ENCODE results near the gene PSMA7.
A peak's percentile ranks its signal among the peaks of the same experiment; 100 is the strongest.

The PSMA7 gene

GRCh38 chr20:62136283-62137091, 6.7 kb downstream of the PSMA7 start:
- no peak for DNase-seq (ENCODE audit: low read depth)

GRCh38 chr20:62135573-62136266, 7.5 kb downstream of the PSMA7 start:
- DNase-seq (ENCODE audit: low read depth): no peak

- no peak for DNase-seq (ENCODE audit: low read depth)
Observed at GRCh38 chr20:62134735-62135231, 8.4 kb downstream of the PSMA7 start.

- no peak for DNase-seq (ENCODE audit: low read depth)
Observed at GRCh38 chr20:62133864-62134263, 9.3 kb downstream of the PSMA7 start.

- no peak for DNase-seq (ENCODE audit: low read depth)
Observed at GRCh38 chr20:62133051-62133845, 9.9 kb downstream of the PSMA7 start.

GRCh38 chr20:62132421-62132820, 10.8 kb downstream of the PSMA7 start:
- no peak for DNase-seq (ENCODE audit: low read depth)

- no peak for DNase-seq (ENCODE audit: low read depth)
Observed at GRCh38 chr20:62131560-62132320, 11.5 kb downstream of the PSMA7 start.

- no peak for DNase-seq (ENCODE audit: low read depth)
Observed at GRCh38 chr20:62129731-62130531, 13.3 kb downstream of the PSMA7 start.

- no peak for DNase-seq (ENCODE audit: low read depth)
Observed at GRCh38 chr20:62128502-62128901, 14.7 kb downstream of the PSMA7 start.

GRCh38 chr20:62127799-62128198, 15.4 kb downstream of the PSMA7 start:
- DNase-seq (ENCODE audit: low read depth): no peak

- DNase-seq (ENCODE audit: low read depth): no peak
Observed at GRCh38 chr20:62126141-62126540, 17.1 kb downstream of the PSMA7 start.

- DNase-seq (ENCODE audit: low read depth): no peak
Observed at GRCh38 chr20:62123450-62124118, 19.6 kb downstream of the PSMA7 start.

- DNase-seq (ENCODE audit: low read depth): no peak
Observed at GRCh38 chr20:62122654-62123449, 20.3 kb downstream of the PSMA7 start.

- peak; percentile 94 for DNase-seq (ENCODE audit: low read depth)
Observed at GRCh38 chr20:62121776-62122653, 21.2 kb downstream of the PSMA7 start, which contains the start of gene LSM14B. Gene LSM14B, plus strand, starts transcription at chr20:62122475. Its CDS starts 192 bp downstream, at chr20:62122667.

GRCh38 chr20:62120990-62121775, 22.0 kb downstream of the PSMA7 start:
- DNase-seq (ENCODE audit: low read depth): no peak

- DNase-seq (ENCODE audit: low read depth): no peak
Observed at GRCh38 chr20:62120365-62120762, 22.8 kb downstream of the PSMA7 start.

GRCh38 chr20:62119591-62120364, 23.4 kb downstream of the PSMA7 start:
- no peak for DNase-seq (ENCODE audit: low read depth)

Data from stimulated activated CD8-positive, alpha-beta memory T cell treated with anti-CD3 and anti-CD28 coated beads, Interleukin-4, amount 100 ng/mL, for 24 hours (primary cell).